GM21367 (cell line): Measurements from ENCODE around the gene PDE11A.
"Not testable (repeated sequence)": the region's sequence is repeated elsewhere in the genome, so short reads cannot be mapped to it uniquely, and the experiment has no call there.

Source experiments
- ATAC-seq: cut with Tn5 transposase; IDR thresholded peaks from one replicate; pipeline ENCODE4 v1.9.1; 2021; ENCODE audit not compliant: unreplicated experiment

PDE11A gene

GRCh38 chr2:177886824-177887223 lies 185.8 kb downstream of the PDE11A start:
- ATAC-seq, result no peak

- no peak for ATAC-seq
Observed at GRCh38 chr2:177885828-177886466, 186.6 kb downstream of the PDE11A start.

- ATAC-seq, result no peak
Observed at GRCh38 chr2:177883177-177883576, 189.4 kb downstream of the PDE11A start.

- ATAC-seq, result no peak
Observed at GRCh38 chr2:177882501-177882900, 190.1 kb downstream of the PDE11A start.

- no peak for ATAC-seq
Observed at GRCh38 chr2:177881921-177882320, 190.7 kb downstream of the PDE11A start.

- no peak for ATAC-seq
Observed at GRCh38 chr2:177881008-177881747, 191.4 kb downstream of the PDE11A start.

GRCh38 chr2:177880285-177880684 lies 192.3 kb downstream of the PDE11A start:
- no peak for ATAC-seq

GRCh38 chr2:177876950-177877349 lies 195.6 kb downstream of the PDE11A start:
- ATAC-seq, result no peak

- ATAC-seq, result no peak
Observed at GRCh38 chr2:177874686-177875085, 197.9 kb downstream of the PDE11A start.

GRCh38 chr2:177873915-177874314 lies 198.7 kb downstream of the PDE11A start:
- no peak for ATAC-seq

- no peak for ATAC-seq
Observed at GRCh38 chr2:177872286-177872685, 200.3 kb downstream of the PDE11A start.

GRCh38 chr2:177869912-177870311 lies 202.7 kb downstream of the PDE11A start:
- no peak for ATAC-seq

GRCh38 chr2:177869209-177869608 lies 203.4 kb downstream of the PDE11A start:
- ATAC-seq, result no peak

- no peak for ATAC-seq
Observed at GRCh38 chr2:177868806-177869205, 203.8 kb downstream of the PDE11A start.

GRCh38 chr2:177857538-177857937 lies 215.0 kb downstream of the PDE11A start:
- ATAC-seq, result no peak

GRCh38 chr2:177852389-177852788 lies 220.2 kb downstream of the PDE11A start:
- ATAC-seq, result no peak

GRCh38 chr2:177843188-177843587 lies 229.4 kb downstream of the PDE11A start:
- ATAC-seq, result no peak

GRCh38 chr2:177842243-177842642 lies 230.3 kb downstream of the PDE11A start:
- no peak for ATAC-seq

- ATAC-seq, result not testable (repeated sequence)
Observed at GRCh38 chr2:177835418-177836204, 237.0 kb downstream of the PDE11A start.

GRCh38 chr2:177832611-177833433 lies 239.8 kb downstream of the PDE11A start:
- no peak for ATAC-seq

GRCh38 chr2:177830881-177831386 lies 241.6 kb downstream of the PDE11A start:
- ATAC-seq, result no peak
